Inflammatory macrophage treated with lipopolysaccharide for 1 hour (primary cell): ENCODE results near the gene TC2N.
"Not testable (repeated sequence)": the region's sequence is repeated elsewhere in the genome, so short reads cannot be mapped to it uniquely, and the experiment has no call there.

ENCODE experiments used
- DNase-seq, 2 donors: peaks; one replicate each; pipeline ENCODE4 v3.0.0-alpha.2; 2020 to 2022

The TC2N gene

GRCh38 chr14:91866511-91867295, 633 bp downstream of the TC2N start:
- no peak for DNase-seq

DNA sequence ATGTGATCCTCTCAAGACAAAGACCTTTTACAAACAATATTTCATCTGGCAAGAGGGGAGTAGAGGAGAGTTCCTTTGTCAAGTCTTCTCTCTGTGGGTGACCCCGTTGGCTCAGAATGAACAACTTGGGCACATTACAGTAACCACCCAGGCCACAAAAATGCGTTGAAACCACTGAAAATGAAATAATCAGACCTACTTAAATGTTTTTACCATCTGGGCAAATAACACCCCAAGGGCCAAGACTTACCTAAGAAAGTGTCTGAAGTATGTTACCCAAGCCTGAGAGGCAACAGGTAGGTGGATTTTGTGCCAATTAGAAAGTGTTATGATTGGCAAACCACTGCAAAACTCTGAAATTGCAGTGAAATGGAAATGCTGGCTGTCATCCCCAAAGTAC, 1.3 kb downstream of the TC2N start:
- no peak for DNase-seq

- DNase-seq: no peak
Observed at GRCh38 chr14:91862417-91862816, 4.9 kb downstream of the TC2N start.

DNA sequence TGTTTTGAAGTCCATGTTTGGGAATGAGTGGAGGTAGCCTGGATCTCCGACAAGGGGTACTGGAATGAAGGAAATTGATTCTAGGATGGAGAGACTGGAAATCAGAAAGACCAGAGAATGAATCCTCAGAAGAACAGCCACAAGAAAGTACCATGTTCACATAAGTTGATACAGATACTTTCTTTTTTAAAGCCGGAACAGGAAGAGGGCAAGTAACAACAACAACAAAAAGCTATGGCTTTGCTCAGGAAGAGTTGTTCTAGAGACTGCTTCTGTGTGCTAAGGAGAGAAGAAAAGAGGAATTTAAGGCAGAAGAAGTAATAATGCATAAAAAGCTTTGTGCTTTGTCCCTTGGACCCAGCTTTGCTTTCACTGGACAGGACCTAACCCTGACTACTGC, 6.2 kb downstream of the TC2N start:
- no peak for DNase-seq

GRCh38 chr14:91860238-91860637, 7.1 kb downstream of the TC2N start:
- DNase-seq: no peak

DNA sequence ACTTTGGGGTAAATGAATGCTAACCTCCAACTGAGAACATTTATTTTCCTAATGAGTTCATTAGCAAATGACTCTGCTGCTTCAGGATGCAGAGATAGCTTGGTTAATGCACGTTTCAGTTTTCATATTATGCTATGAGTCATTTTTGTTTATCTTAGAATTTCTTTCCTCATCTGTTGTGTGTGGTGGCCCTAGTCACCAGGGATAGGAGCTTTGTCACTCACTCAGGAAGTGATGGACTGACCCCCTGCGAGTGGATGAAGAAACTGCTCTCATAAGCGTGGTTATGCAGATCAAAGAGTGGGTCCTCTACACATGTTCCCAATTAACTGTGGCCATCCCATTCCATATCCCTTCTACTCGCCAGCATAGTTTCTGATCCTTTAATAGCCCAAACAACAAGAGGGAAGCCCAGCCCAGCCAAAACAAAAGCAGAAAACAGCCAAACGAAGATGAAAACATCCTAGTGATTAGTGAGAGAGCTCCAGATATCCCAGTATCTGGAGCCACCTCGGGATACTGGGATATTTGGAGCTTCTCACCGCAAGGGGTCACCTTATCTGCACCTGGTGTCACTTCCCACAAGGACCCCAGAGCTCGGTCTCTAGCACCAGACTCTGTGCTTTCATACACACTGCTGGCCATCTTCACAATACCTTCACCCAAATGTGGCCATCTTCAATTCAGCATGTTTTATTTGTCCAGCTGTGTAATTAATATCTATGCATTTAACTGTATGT, 8.6 kb downstream of the TC2N start:
- DNase-seq: peak; percentile 20 to 25

GRCh38 chr14:91857614-91858013, 9.7 kb downstream of the TC2N start:
- DNase-seq: no peak

DNA sequence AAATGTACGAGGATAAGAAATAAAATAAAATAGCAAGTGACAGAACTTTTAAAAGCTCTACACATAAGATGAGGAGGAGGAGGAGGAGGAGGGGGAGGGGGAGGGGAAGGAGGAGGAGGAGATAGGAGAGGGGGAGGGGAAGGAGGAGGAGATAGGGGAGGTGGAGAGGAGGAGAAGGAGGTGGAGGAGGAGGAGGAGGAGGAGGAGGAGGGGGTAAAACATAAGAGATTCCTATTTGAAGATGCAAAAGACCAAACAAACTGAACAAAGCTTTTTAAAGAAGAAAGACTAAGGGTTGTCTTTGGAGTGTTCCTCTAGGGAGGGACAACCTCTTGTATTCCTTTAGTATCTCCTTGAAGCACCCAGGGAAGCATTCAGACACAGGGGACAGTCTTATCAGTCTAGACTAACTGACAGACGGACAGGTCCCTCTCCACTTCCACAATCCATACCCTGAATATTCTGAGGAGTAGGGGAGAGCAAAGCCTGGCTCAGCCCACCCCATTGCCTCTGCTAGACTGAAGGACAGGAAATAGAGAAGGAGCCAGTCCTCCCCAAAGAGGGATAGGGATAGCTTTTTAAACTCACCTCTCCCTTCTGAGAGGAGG, 12.9 kb downstream of the TC2N start:
- DNase-seq: no peak

GRCh38 chr14:91851563-91851962, 15.8 kb downstream of the TC2N start:
- DNase-seq: no peak

DNA sequence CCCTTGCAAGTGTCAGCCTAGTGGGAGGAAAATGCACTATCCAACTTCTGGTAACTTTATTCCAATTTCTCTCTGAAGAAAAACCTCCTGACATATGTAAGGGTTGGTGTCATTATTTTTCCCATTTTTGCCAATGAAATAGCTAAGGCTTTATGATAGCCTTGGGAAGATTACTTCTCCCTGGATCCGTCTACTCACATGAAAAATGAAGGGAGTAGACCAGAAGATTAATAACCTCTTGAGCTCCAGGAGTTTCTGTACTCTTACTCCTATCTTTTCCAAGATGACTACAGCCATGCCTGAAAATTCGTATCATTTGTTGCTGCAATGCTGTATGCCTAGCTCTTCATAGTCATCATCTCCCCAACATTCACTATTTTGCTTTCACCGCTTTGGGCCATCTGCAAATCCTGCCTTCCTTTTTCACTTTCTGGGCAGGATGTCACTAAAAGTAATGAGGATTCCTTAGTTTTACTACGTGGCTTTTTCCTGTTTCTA, 18.8 kb downstream of the TC2N start:
- DNase-seq: no peak

DNA sequence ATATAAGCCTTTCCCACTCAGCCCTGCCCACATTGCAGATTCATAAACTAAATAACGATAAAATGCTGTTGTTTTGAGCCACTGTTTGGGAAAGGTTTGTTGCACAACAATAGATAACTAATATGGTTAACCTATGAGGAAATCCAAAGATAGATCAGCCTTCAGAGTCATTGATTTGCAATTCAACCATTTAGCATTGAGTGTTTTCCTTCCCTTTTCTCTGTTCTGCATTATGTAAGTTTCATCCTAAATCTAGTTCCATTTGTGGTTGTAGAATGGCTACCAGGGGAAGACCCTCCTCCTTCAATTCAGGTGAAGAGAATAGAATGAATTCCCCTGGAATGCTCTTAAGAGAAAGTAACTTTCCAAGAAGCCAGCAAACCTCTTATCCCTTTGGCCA, 19.6 kb downstream of the TC2N start:
- no peak for DNase-seq

DNA sequence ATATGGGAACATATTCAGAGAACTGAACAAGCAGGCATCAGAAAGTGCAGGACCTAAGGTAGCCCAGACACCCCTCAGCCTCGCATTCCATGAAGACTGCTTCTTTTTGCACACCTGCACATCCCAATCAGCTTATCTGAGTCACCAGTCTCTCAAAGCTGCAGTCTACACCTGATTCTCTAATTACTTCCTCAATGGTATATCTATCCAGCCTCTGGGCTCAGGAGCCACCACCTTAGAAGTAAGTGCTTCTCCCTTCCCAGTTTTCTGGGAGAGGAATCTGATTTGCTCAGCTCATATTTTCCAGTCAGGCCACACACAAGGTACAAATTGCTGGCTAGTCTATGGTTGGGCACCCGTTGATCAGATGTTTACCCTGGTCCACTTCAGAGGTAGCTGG, 21.7 kb downstream of the TC2N start:
- no peak for DNase-seq

DNA sequence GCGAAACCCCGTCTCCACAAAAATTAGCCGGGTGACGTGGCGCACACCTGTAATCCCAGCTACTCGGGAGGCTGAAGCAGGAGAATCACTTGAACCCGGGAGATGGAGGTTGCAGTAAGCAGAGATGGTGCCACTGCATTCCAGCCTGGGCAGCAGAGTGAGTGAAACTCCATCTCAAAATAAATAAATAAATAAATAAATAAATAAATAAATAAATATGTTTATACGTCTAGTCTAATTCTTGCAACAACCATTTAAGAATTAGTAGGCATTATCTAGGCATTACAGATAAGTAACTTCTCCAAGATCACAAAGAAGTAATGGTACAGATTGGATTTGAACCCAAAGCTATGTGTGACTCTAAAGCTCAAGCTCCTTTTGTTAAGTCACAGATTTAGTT, 22.3 kb downstream of the TC2N start:
- DNase-seq: not testable (repeated sequence)

DNA sequence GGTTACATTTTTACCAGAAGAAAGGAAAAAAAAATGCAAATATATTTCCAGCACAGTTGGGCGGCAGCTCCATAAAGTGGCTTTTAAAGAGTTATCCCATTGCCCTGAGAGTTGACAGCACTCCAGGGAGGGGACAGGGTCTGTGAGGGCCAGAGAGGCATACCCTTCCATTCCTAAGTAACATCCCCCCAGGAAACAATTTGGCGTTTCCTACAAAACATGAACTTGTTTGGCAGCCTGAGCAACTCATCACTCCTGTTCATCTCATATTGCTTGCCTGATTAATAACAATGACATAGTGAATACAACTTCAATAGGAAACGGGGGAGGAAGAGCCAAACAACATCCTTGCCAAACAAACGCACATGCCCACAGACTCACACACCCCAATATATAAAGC, 23.3 kb downstream of the TC2N start:
- no peak for DNase-seq

DNA sequence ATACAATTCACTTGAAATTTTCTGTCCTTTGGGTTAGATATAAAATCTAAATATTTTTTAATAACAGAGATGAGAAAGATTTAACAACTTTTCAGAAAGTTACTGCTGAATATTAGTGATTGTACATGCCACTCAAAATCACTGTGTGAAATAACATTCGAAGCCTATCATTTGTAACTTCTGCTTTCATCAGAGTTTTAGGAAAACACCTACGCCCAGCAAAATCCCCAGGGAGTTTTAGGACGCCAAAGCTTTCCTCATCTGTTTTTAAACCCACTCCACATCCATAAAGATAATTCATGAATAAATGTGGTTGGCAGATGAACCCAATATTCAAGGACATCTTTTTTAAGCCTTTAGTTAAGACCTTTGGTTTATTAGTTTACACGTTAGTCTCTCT, 23.9 kb downstream of the TC2N start:
- peak; percentile 29 to 65 for DNase-seq

DNA sequence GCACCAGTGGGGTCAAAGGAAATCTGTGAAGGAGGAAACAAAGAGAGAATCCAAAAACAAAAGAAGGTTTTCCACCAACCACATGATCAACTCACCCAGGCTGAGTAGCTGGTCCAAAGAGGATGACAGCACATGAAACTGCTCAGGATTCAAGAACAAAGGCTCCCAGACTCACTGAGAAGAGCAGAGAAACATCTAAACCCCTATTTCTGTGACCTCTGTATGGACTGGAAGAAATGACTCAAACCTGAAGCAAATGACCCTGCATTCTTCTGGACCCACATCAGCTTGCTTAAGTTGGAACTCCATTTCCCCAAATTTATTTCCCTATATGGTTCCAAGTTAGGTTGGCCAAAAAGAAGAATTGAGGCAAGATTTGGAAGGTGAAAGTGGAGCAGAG, 26.3 kb downstream of the TC2N start:
- DNase-seq: peak in 1 of 2 donors; percentile 22

DNA sequence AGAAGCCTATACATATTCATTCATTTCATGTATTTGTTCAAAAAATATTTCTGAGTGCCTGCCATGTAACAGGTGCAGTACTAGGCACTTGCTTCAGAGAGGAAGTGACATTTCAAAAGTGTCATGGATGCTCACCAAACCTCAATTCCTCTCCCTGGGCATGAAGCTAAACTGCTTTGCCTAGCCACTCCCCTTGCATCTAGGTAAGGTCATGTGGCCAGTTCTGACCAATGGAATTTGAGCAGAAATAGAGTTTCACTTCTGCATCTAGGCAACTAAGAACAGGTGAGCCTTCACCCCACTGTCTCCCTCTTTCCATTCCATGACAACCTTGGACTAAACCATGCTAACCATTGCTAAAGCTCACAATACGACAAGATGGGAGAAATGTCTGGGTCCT, 27.6 kb downstream of the TC2N start:
- DNase-seq: no peak

- no peak for DNase-seq
Observed at GRCh38 chr14:91837076-91837475, 30.3 kb downstream of the TC2N start.

GRCh38 chr14:91835920-91836843, 31.2 kb downstream of the TC2N start:
- DNase-seq: peak; percentile 28 to 37

- no peak for DNase-seq
Observed at GRCh38 chr14:91835197-91835919, 32.0 kb downstream of the TC2N start.

GRCh38 chr14:91834571-91834970, 32.8 kb downstream of the TC2N start:
- no peak for DNase-seq

GRCh38 chr14:91831337-91831736, 36.0 kb downstream of the TC2N start:
- no peak for DNase-seq
